Stimulated activated CD4-positive, alpha-beta T cell treated with anti-CD3 and anti-CD28 coated beads, Interleukin-1b, Interleukin-23, amount 100 ng/mL, for 48 hours (primary cell): ENCODE data around the gene CHST13.
"Not testable (repeated sequence)": the region's sequence is repeated elsewhere in the genome, so short reads cannot be mapped to it uniquely, and the experiment has no call there.

Experiments used
- DNase-seq: peaks from one replicate; pipeline ENCODE4 v3.0.0-alpha.2; 2020

CHST13 gene

GRCh38 chr3:126556637-126557414 is 32.9 kb downstream of the CHST13 start:
- DNase-seq: no peak

GRCh38 chr3:126557415-126557745 is 33.4 kb downstream of the CHST13 start:
- no peak for DNase-seq

- no peak for DNase-seq
These were observed 33.8 kb downstream of the CHST13 start for GRCh38 chr3:126557761-126558160.

DNA sequence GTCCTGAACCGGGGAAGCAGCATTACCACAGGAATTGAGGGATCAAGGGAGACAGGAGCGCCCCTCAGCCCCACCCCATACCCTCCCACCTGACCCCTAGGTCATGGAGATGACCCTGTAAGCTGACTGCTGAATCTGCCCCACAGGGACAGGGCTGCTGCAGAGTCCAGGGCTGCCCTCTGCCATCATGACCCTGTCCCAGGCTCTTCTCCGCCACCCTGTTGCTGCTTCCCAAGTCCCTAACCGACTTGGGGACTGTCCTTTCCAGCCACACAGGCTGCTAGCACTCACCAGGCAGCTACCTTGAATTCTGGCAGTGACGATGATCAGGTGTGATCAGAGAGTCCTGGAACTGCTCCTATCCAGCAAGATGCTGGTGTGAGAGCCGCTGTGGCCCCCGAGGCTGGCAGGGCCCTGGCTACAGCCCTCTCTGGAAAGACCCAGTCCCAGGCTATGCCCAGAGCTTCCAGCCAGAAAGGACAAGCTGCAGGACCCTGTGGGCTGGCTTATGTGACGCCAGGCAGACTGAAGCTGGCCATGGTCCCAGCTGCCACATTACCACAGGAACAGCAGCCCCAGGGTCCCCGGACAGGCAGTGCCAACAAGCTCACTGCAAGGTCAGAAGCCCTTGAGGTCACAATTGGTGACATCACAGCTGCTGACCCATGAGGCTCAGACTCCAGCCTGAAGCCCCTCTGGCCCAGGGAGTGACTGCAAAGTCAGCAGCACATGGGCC is 34.5 kb downstream of the CHST13 start, which contains the start of gene C3orf22:
TSS of gene C3orf22 (minus strand) at position 597 of the 736 bp plus-strand sequence. CDS start 5,542 bp downstream, outside the sequence.
- DNase-seq: no peak

GRCh38 chr3:126562737-126563276 is 38.9 kb downstream of the CHST13 start:
- DNase-seq: no peak

DNA sequence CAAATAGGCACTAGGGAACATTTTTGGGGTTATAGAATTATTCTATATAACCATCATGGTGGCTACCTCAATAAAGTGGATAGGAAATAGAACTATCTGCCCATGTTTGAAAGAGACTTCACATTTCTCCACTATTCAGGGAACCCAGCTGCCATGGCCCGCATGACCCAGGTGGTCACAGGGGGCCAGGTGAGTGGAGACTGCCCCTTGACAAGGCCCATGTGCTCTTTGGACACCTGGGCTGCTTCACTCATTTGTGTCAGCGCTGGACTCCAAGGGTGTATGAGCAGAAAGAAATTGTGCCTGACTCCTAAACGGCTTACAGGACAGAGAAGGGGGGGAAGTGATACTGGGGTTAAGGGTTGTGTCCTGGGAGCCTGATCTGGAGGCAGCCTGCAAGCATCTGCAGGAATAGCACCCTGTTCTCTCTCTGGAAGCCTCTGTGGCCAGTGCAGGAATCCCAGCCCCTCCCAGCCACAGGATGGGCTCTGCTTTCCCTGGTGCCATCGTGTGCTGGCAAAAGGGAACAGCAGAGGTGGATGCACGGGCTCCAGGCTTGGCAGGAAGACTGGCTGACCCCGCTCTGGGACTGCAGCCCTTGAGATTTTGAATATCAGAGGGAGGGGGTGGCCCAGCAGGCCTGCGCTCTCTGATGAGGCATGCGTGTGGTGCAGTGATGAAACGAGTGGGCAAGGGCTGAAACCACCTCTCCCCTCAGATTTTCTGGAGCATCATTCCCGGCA is 43.9 kb downstream of the CHST13 start:
- no peak for DNase-seq

DNA sequence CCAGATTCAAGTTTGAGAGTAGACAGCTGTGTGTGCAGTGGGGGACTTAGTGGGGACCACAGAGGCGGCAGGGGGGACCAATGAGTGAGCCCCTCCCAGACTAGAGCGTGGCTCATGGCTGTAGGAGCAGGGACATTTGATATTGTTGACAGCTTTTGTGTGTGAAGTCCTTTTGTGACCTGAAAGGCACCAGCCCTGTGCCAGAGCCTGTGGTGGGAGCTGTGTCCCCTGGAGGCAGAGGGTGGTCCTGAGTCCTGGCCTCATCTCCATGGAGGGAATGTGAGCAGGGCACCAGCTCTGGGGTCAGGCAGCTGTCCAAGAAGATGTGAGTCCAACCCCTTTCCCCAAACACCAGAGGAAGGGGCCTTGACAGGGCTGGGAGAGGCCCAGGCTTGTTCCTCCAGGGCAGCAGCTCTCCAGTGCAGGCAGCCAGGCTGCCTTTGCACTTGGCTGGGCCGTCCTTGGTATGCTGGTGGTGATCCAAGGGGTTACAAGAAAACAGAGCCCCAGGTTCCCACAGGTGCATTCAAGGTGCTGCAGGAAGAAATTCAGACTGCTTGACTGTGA is 44.9 kb downstream of the CHST13 start:
- DNase-seq: no peak

DNA sequence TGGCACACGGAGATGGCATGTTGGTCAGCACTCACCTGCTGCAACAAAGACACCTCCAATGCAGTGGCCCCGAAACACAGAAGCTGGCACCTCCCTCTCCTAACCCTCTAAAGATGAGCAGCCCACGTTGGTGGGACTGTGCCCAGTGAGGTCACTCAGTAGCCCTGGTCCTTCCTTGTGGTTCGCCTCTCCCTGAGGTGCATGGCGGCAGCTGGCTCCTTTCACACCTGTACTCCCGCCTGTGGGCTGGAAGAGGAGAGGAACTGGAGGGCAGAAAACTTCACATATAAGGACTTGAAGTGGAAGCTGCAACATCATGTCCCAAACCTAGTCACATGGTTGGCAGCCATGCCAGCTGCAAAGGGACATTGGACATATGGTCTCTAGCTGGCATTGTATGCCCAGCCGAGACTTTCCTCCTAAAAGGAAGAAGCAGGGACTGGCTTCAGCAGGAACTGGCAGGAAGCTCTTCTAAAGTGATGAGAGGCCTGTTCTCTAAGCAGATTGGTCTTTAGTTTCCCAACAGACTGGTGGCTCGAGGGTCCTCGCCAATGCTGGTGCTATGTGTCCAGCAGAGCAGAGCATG is 45.5 kb downstream of the CHST13 start:
- DNase-seq: no peak

DNA sequence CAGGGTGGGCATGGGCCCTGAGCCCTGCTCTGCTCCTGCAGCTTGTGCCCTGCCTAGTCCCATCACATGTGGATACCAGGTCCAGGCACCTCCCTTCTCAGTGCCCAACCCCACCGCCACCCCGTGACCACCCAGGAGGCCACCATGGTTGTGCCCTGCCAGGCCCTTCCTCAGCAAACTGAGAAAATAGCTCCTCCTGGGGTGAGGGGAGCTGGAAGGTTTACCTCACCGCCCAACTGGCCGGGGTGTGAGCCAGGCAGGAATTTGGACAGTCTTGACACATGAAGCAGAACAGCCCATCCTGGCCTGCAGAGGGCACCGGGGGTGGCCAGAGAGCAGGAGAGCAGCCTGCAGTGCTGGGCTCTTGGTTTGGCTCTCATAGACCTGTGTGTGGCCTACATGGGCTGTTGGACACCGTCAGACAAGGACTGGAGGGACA is 46.2 kb downstream of the CHST13 start:
- DNase-seq: no peak

- no peak for DNase-seq
These were observed 47.1 kb downstream of the CHST13 start for GRCh38 chr3:126571078-126571477.

DNA sequence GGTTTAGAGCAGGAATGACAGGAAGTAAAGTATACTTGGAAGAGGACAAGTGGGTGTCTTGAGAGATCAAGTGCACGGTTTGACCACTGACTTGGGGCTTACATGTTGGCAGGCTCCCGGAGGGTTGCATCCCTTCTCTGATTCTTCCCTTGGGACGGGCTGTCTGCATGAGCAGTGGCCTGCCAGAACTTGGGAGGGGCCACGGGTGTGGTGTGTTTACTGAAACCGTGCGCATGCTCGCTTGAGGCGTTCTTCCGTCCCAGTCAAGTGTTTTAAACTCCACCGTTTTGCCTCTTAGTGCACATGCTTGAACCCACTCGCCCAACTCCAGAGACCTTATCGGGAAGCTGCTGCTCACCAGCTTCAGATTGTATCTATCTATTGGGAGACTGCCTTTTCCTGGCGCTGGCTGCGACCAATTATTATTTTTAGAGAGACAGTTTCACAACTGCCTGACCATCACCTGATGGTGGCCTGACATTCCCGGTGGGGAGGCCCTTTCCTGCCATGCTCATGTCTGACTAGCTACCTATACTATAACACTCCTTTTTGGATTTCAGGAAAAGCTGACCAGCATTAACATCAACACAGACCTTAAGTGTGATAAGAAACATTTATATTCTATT is 49.6 kb downstream of the CHST13 start:
- no peak for DNase-seq

DNA sequence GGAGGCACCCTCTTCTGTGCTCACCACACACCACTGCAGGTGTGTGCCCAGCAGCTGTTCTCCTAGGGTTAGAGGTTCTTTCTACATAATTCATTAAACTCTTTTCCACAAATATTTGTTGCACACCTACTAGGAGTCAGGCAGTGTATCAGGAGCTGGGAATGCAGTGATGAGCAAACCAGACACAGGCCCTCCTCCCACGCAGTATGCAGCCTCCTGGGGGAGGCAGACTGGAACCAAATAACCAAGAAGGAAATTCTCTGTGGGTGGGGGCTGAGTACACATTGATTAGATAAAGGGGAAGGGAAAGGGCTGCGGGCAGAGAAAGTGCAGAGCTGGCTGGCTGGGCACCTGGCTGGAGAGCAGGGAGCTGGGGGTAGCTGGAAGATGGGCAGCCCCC is 53.3 kb downstream of the CHST13 start:
- no peak for DNase-seq

DNA sequence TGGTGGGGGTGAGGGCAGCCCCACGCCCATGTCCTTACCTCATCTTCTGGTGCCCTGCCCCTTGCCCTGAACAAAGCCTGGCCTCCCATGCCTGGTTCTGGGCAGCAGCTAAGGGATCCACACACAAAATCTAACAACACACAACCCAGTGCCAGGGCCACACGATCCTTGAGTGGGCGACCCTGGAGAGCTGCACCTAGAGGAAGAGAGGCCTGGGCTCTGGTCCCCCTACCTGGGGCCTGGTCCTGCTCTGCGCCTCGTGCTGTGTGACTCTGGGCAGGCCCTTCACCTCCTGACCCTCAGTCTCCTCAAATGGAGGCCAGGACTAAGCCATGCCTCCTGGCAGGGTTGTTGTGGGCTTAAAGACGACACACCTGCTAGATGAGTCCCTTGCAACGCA is 54.7 kb downstream of the CHST13 start:
- DNase-seq: no peak

DNA sequence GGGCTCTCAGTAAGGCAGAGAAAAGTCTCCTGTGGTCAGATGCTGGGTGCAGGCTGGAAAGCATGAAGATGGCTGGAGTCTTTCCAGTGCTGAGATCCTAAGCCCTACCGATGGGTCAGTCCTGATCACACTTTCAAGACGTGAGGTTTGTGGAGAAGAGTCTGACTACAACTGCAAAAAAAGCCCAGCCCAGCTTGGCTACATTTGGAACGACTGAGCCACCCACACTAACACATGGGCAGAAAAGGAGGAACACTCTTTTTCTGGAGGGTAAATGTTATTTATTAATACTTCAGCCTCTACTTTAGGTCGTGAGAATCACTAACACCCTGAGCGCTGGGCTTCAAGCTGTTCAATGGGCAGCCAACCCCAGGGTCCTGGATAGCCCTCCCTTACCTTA is 56.8 kb downstream of the CHST13 start:
- no peak for DNase-seq

- no peak for DNase-seq
These were observed 57.6 kb downstream of the CHST13 start for GRCh38 chr3:126581569-126581968.

DNA sequence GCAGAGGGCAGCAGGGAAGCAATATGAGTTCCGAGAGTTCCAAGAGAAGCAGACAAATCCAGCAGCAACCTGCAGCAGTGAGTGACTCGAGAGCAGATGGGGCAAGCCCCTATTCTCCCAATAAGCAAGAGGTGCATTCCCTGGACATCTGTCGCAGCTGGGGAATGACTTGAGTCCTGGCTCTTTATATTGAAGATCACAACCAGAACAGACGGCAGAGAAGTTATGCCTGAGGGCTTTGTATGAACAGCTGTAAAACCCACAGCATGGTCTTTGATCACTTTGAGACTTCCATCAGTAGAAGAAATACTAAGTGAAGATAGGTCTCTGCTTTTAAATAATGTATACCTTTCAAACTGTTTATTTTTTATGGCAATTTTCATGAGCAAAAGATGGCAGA is 58.4 kb downstream of the CHST13 start:
- DNase-seq: no peak

DNA sequence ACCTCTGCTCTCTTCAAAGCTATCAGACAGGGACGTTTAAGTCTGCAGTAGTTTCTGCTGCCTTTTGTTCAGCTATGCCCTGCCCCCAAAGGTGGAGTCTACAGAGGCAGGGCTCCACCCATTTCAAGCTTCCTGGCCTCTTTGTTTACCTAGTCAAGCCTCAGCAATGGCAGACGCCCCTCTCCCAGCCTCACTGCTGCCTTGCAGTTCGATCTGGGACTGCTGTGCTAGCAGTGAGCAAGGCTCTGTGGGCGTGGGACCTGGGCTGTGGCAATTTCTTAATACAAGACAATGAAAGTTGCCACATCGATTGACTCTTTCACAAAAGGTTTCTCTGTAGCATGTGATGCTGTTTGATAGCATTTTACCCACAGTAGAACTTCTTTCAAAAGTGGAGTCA is 67.6 kb downstream of the CHST13 start:
- not testable (repeated sequence) for DNase-seq
